CD4-positive, alpha-beta T cell treated with Interleukin-17A for 4 hours (primary cell): ENCODE measurements around the gene TLR2.
"Not testable (repeated sequence)": the region's sequence is repeated elsewhere in the genome, so short reads cannot be mapped to it uniquely, and the experiment has no call there.

Source experiments
- DNase-seq: peaks from one replicate; pipeline ENCODE4 v3.0.0-alpha.2; 2020; ENCODE audit warnings: mixed read lengths

Gene TLR2

DNA sequence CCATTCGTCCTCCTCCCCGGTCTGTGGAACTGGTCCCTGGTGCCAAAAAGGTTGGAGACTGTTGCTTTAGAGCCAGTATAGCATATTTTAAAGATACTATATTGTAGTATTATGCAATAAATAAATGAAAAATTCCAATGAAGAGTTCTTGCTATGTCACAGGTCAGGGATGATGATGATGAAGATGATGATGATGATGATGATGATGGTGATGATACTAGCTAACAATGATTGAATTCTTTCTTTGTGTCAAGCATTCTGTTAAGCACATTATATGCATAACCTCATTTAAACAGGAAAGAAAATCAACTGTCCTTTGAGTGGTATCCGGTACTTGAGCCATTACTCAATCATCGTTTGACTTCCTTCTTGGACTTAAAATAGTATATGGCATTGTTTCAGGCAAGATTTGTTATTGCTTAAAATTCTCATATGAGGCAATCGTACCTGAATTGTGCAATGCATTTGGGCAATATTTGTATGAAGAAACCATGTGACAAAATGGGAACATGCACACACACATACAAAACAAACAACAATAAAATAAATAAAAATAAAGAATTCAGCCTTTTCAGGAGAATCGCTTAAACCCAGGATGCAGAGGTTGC, 22.8 kb upstream of the TLR2 start:
- no peak for DNase-seq

GRCh38 chr4:153661908-153662307, 22.2 kb upstream of the TLR2 start:
- DNase-seq = no peak

GRCh38 chr4:153663667-153664066, 20.4 kb upstream of the TLR2 start:
- DNase-seq = no peak

- DNase-seq = not testable (repeated sequence)
Measured at GRCh38 chr4:153666505-153666904, 17.6 kb upstream of the TLR2 start.

GRCh38 chr4:153668647-153669046, 15.4 kb upstream of the TLR2 start:
- DNase-seq = no peak

- DNase-seq = no peak
Measured at GRCh38 chr4:153669838-153670237, 14.2 kb upstream of the TLR2 start.

DNA sequence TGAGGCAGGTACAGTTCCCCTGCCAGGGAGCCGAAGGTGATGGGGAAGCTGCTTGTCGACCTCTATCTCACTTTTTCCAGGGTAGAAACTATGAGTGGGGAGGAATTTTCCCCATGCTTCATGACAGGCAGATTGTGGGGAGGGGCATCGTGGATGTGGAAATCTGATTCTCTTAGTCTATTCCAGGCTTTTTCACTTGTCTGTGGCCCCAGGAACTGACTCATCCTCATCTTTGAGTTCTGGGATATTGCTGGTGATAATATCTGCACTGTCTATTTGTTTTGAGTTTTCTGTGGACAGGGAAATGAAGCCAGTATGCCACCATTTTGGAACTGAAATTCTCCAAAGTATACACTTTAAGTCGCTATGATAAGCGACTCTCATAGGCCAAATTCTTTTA, 7.6 kb upstream of the TLR2 start:
- no peak for DNase-seq

DNA sequence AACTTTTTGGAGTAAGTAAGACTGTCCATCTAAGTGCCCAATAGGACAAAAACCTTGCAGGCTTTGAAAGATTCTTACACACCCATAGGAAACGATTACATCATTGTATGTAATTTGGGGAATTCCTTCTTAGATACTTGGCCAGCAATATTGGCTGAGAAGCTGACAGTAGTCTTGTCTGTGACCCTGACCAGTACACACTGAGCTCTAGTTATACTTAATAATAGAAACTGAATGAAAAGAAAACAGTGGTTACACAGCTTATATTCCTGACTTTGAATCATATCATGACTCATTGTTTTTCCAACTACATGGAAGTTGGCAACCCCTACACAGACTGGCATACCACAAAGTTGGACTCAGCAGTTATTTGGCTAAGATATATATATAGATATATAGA, 7.1 kb upstream of the TLR2 start:
- DNase-seq = no peak

- no peak for DNase-seq
Measured at GRCh38 chr4:153679486-153679885, 4.6 kb upstream of the TLR2 start.

DNA sequence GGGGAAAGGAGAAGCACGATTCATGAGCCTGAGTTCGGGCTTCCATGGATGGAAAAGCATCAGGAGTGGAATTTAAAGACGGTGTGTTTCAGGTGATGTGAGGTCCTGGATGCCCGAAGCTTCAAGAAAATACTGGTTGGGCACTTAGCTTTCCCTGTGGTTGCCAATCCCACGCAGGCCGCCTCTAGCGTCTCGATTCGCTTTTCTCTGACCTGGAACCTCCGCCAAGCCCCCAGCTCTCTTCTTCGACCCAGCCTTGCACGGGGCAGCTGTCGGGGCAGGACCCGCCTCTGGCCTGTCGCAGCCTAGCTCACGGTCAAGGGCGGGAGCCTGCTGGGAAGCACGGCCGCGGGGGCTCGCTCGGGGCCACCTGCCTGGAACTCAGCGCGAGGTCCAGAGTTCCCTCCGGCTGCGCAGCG, 308 bp upstream of the TLR2 start:
- DNase-seq = no peak

GRCh38 chr4:153684971-153685371, 891 bp downstream of the TLR2 start:
- no peak for DNase-seq

DNA sequence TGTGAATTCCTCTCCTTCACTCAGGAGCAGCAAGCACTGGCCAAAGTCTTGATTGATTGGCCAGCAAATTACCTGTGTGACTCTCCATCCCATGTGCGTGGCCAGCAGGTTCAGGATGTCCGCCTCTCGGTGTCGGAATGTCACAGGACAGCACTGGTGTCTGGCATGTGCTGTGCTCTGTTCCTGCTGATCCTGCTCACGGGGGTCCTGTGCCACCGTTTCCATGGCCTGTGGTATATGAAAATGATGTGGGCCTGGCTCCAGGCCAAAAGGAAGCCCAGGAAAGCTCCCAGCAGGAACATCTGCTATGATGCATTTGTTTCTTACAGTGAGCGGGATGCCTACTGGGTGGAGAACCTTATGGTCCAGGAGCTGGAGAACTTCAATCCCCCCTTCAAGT, 20.4 kb downstream of the TLR2 start:
- no peak for DNase-seq

- no peak for DNase-seq
Measured at GRCh38 chr4:153705743-153706468, 21.8 kb downstream of the TLR2 start.

GRCh38 chr4:153706519-153706918, 22.4 kb downstream of the TLR2 start:
- DNase-seq = no peak

GRCh38 chr4:153710681-153711080, 26.6 kb downstream of the TLR2 start:
- DNase-seq = no peak

GRCh38 chr4:153713866-153714646, 30.0 kb downstream of the TLR2 start:
- no peak for DNase-seq

- no peak for DNase-seq
Measured at GRCh38 chr4:153722036-153722435, 38.0 kb downstream of the TLR2 start.

DNA sequence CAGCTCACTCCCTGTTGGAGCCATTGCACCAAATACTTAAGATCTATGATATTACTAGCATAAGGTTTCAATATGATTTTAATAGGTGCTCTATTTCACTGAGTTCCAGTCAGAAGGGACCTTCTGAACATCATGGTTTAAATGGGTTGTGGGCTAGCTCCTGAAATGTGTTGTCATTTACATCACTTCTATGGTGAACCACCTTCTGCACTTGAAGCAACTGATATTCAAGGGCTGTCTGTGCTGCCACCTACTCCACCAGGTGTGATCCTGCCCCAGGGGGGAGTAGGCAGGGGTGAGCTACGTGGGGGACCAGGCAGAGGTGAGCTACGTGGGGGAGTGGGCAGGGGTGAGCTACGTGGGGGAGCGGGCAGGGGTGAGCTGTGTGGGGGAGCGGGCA, 40.5 kb downstream of the TLR2 start:
- no peak for DNase-seq

- DNase-seq = no peak
Measured at GRCh38 chr4:153725136-153725830, 41.2 kb downstream of the TLR2 start.

GRCh38 chr4:153725831-153726154, 41.7 kb downstream of the TLR2 start:
- no peak for DNase-seq

- DNase-seq = no peak
Measured at GRCh38 chr4:153728151-153728550, 44.1 kb downstream of the TLR2 start.

DNA sequence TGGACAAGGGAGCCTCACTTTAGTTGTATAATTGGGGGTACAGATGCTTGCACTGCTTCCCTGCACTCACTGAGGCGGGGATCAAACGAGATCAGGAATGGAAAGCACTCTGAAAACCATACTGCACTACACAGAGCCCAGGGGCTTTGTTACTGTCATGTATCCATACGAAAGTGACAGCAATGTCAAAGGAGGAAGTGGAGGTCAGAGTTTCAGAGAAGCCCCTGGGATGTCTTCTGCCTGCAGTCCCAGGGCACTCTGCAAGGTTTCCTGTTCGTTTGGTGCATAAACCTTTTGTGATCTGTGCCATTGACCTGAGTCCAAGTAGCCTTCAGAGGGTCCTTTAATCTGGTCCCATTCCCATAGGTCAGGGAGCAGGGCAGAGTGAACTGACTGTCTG, 44.6 kb downstream of the TLR2 start:
- no peak for DNase-seq

DNA sequence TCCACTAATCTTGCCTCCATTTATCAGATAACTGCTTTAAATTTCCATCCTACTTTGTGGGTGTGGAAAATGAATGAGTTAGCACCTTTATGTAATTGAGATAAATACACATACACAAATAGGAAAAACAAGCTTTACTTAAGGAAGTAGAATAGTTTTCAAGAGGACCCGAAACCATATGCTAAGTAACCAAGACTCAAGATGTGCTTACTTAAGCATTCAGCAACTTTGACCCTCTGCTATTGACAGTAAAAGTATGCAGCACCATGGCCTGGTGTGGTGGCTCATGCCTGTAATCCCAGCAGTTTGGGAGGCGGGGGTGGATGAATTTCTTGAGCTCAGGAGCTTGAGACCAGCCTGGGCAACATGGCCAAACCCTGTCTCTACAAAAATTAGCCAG, 45.8 kb downstream of the TLR2 start:
- no peak for DNase-seq

- no peak for DNase-seq
Measured at GRCh38 chr4:153731239-153731638, 47.2 kb downstream of the TLR2 start.
